ENCODE data around the gene NFYC.

NFYC gene

DNA sequence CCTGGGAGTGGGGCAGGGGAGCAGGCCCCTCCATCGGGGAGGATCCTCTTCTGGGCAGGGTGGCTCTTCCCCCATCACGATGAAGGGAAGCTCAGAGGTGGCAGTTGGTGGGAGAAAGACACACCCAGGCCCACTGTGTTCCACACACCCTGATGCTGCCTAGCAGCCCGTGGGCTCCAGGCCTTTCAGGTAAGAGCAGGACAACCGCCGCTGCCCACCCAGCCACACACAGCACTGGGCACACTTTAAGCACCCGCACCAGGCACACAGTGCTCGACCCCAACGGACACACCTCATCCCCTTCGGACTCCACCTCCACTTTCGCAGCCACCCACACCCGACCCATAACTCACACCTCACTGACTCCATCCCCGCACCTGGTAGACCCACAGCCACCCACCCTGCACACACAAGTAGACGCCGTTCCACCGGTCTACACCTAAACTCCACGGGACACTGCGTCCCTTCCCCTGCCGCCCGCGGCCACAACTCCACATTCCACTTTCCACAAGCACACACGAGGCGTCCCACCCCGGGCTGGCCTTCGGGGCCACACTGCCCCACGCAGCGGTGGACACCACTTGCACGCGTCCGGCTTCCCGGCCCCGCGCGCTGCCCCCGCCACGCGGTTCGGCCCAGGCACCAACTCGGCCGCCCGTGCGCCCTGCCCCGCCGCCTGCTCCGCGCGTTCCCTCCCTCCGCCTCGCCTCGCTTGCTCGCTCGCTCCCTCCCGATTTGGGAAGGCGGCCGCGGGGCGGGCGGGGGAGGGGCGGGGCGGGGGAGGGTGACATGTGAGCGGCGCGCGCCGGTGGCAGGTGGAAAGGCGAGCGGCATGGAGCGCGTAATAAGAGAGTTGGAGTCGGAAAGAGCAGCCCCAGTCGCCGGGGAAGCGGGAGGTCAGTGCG is 91.7 kb downstream of the NFYC start, which contains the start of gene KCNQ4:
Gene KCNQ4, plus strand, starts transcription at position 787 of the 905 bp plus-strand sequence. CDS start 307 bp downstream, outside the sequence.
- DNase-seq (ENCODE audit: low spot score), result peak; percentile 62

DNA sequence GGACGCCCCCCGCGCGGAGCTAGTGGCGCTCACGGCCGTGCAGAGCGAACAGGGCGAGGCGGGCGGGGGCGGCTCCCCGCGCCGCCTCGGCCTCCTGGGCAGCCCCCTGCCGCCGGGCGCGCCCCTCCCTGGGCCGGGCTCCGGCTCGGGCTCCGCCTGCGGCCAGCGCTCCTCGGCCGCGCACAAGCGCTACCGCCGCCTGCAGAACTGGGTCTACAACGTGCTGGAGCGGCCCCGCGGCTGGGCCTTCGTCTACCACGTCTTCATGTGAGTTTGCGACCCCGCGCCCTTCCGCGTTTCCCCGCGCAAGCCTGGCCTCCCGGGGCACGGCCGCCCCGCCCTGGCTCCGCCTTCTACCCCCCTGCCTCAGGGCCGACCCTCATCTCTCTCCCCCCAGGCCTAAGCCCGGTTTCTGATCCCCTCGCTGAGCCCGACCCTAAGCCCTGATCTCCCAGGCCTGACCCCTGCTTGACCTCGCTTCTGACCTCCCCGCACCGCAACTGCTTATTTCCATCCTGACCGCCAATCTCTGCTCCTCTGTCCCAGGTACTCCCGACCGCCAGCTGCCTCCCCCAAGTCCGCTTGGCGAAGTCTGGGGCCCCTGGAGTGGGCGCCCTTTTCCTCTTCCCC is 92.8 kb downstream of the NFYC start:
- no peak for DNase-seq (ENCODE audit: low spot score)

DNA sequence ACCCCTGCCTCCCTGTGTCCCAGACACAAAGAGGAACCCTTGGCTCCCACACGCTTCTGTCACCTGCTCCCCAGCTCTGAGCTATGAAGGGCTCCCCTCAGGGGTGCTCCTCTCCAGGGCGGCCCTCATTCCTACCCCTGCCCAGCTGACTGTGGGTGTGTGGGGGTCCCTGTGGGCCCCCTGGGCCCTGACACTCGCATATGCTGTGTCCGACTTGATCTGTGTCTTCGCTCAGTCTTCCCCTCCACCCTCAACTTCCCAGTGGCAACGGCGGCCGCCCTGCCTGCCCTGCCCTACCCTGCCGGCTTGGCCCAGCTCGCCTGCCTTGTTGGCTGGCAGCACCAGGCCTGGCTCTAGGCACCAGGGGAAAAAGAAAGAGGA is 93.3 kb downstream of the NFYC start:
- DNase-seq (ENCODE audit: low spot score), result no peak

DNA sequence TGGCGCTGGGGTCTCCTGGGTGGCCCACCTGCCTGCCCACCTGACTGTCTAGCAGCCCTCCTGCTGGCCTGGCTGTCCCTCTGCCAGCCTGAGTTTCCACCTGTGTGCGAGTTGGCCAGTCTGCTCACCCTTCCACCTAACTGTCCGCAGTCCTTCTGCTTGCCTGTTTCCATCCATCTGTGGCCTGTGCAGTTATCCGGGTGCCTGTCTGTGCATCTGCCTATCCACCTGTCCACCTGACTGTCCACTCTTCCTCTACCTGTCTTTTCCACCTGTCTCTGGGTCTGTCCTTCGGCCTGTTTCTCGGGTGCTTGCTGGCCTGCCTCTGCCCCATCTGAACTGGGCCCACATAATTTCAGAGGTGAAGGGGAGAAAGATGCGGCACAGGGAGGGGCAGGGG is 93.9 kb downstream of the NFYC start:
- DNase-seq (ENCODE audit: low spot score), result no peak

DNA sequence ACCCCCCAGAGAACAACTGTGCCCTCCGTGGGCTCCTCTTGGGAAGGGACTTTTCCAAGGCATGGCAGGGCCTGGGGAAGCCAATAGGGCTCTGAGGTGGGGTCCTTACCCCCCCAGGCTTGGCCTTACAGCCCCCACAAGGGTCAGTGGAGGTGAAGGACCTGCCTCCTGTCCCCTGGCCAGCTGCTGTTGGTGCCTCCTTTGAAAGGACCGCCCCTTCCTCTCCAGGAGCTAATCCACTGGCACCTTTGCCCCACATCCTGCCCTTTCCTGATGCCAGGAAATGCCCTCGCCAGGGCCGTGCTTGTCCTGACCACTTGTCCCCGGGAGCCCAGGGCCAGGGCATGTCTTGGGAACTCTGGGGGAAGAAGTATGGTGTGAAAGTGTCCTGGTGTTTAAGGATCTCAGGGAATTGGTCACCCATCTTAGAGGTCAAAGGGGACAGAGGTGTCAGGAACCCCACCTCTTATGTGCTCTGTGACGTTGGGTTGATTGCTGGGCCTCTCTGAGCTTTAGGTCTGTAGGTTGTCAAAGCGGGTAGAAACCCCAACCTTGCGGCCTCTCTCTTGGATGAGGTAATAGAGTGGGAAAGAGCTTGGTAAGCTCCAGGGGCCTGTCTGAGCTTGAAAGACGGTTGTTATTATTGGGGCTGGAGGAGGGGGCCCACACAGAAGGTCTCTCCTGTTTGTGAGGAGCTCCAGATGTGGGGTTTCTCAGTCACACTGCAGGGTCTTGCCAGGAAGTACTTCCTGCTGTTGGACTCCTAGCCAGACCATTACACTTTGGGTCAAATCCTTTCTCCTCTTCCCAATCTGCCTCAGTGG is 94.9 kb downstream of the NFYC start:
- no peak for DNase-seq (ENCODE audit: low spot score)

DNA sequence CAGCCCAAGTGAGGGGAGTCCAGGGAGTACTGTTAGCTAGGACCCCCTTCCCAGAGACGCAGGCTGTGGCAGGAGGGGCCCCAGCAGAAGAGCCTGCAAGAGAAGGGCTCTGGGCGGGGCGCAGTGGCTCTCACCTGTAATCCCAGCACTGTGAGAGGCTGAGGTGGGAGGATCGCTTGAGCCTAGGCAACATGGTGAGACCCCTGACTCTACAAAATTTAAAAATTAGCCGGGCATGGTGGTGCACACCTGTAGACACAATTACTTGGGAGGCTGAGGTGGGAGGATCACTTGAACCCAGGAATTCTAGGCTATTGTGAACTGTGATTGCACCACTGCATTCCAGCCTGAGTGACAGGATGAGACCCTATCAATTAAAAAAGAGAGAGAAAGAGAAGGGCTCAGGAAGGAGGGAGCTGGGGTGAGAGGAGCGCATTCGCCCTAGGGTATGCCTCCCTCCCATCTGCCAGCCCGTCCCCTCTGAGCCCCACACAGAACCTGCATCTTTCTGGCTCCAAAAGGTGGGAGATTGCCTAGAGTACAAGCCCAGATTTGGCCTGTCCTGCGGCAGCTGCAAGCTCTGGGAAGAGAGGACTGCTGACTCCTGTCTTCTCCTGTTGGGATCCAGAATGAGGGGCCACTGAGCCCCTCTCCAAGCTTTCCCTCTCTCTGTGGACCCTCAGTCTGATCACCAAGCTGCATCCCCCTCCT is 95.6 kb downstream of the NFYC start:
- no peak for DNase-seq (ENCODE audit: low spot score)

DNA sequence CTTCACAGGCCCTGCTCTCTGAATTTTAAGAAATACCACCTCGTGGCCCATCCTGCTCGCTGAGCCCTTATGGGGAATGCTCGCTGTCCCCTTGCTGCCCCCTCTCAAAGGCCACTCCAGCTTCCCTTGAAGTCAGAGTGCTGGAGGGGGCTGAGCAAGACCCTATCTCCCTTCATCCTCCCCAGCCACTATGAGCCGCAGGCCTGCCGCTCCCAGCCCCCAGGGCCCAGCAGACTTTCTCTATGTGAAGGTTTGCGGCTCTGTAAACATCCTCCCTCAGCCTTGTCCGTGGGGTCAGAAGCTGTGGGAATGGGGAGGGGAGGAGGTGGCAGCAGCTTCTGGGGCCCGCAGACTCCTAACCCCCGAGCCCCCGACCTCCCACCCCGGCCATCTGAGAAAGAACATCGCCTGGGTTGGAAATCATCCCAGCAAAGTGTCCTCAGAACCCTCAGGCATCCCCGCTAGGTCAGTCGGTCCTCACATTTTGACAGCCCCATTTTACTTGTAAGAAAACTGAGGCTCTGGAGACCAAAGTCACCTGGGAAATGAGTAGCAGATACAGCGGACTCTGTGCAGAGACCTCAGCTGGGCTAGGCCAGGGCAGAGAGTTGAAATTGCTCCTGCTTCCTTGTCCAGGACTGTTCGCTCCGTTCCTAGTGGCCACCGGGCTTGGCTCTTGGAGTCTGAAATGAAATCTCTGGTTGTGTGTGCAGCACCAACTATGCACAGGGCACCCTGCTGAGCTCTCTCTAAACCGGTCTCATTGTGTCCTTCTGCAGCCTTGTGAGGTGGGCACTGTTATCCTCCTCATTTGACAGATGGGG is 96.4 kb downstream of the NFYC start:
- no peak for DNase-seq (ENCODE audit: low spot score)

DNA sequence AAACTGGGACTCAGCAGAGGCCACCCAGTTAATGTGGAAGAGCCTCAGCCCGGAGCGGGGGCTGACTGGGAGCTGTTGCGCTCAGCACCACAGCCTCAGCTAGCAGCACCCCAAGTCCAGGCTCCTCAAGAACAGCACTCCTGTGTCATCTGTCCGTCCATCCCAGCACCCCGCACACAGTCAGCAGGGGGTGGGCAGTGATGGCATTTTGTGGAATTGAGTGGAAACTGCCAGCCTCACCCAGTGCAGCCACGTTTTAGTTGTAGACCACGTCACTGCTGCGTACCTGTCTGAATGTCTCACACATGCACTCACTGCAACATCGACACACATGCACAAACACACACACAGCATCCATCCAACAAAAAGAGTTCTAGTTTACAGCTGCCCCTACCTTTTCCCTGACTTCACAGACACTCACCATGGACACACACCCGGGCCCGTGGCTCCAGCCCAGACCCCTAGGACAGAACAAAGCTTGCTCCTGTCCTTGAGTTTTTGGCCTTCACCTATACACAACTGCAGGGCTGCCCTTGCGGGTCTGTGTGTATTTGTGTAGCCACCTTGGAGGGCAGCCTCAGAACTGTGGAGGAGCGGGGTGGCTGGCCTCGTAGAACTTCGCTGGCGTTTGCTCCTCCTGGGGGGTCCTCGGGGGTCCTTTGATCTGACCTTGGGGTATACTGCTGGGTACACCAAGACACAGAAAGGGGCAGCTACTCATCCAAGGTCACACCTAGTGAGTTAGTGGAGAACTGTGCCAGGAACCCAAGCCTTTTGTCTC is 97.2 kb downstream of the NFYC start:
- DNase-seq (ENCODE audit: low spot score), result no peak

DNA sequence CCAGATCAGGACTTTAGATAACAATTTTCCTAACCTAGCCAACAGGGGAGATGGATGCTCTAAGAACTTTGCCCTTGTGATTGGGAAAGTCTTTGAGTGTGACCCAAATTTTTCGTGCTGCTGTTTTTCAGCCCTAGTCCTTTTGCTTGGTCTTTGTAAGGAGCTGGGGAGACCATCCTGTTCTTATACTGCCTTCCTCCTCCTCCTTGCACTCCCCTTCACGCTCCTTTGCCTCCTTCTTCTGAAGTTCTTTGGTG is 97.8 kb downstream of the NFYC start:
- DNase-seq (ENCODE audit: low spot score), result no peak

DNA sequence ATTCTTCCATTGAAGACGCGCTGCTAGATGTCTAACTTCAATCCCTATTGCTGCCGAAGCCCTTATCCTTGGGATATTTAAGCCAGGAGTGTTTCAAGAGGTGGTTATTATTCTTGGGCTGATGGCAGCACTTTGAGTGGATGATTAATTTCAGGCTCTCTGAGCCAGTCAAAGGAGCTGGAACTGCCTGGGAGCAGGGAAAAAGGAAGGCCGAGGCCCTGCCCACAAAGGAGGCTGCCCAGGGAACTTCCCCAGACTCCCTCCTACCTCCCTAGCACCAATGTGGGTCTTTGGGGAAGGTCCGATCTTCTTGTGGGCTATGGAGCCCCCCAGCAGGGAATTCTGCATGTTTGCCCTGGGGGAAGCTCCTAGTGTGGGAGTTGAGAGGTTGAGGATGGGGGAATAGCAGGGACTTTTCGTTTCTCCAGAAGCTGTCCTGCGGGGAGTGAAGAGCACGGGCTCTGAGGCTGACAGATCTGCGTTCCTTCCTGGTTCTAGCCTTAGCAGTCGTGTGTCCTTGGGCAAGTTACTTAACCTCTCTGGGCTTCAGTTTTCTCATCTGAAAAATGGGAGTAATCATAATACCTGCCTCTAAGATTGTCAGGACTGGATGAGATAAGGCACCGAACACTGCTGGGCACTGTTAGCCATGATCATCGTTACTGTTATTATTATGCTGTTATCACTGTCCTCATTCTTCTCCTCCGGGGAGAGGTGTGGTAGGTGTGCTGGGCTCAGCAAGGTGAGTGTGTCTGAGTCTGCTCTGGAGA is 98.3 kb downstream of the NFYC start:
- DNase-seq (ENCODE audit: low spot score), result no peak

DNA sequence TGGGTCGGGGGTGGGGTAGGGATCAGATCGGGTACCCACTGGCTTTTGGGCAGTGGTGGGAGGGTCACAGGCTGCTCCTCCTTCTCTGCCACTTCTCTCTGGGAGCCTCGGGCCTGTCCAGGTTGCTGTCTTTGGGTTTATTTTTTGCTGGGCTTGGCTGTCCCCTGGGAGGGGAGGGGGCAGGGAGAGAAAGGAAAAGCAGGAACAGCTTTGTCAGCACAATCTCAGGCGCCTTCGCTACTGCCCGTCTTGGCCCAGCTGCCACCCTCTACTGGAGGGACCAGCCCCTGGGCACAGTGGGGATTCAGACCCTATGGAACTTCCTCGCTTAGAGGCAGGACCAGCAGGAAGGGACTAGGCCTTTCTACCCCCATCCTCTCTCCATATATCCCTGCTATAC is 100.5 kb downstream of the NFYC start:
- DNase-seq (ENCODE audit: low spot score), result no peak

DNA sequence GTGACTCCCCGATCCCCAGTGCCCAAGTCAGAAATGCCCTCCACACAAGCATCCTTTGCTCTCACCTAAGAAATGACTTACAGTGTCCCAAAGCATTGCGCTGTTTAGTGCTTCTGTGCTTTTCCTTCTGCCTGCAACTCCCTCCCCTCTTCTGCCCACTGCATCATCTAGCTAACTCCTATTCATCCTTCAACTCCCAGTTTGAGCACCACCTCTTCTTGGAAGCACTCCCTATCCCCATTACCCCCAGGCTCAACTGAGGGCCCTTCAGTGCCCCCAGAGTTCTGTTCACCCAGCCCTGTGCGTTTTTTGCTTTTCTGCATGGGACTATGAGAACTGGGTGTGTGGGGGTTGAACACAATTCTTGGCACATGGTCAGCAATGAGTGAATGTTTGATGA is 102.1 kb downstream of the NFYC start:
- DNase-seq (ENCODE audit: low spot score), result no peak

DNA sequence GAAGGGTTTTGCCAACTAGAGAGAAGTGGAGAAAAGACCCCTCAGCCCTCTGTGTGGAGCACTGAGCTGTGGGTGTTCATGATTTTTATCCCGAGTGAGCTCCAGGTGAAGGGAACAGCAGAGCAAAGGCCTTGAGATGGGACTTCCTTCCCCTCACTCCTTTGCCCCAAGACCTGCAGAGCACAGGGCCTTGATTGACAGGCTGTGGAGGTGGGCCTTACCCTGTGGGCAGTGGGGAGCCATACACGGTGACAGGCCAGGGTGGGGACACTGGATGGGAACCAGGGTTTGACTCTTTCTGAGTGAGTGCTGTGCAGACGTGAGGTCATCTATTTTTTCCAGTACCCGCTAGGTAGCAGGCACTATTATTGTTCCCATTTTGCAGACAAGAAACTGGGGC is 102.5 kb downstream of the NFYC start:
- DNase-seq (ENCODE audit: low spot score), result no peak

DNA sequence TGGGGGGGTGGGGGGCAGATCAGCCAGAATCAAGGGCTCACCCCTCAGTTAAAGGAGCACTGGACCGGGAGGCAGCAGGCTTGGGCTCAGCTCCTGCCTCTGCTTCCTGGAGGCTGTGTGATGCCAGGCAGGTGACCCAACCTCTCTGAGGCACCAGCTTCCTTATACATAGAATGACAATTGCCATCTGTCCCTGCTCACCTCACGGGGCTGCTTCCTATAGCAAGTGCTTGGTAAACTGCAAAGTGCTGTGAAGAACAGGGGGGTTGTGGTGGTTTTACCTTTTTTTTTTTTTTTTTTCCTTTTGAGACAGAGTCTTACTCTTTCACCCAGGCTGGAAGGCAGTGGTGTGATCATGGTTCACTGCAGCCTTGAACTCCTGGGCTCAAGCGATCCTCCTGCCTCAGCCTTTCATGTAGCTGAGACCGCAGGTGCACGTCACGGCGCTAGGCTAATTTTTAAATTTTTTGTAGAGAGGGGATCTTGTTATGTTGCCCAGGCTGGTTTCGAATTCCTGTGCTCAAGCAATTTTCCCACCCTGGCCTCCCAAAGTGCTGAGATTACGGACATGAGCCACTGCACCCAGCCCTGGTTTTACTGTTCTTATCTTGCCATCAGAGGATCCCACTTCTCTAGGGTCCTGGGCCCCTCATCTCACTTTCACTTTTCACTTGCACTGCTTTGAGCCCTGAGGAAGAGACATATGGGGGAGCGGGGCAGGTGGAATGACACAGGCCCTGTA is 103.6 kb downstream of the NFYC start:
- no peak for DNase-seq (ENCODE audit: low spot score)

DNA sequence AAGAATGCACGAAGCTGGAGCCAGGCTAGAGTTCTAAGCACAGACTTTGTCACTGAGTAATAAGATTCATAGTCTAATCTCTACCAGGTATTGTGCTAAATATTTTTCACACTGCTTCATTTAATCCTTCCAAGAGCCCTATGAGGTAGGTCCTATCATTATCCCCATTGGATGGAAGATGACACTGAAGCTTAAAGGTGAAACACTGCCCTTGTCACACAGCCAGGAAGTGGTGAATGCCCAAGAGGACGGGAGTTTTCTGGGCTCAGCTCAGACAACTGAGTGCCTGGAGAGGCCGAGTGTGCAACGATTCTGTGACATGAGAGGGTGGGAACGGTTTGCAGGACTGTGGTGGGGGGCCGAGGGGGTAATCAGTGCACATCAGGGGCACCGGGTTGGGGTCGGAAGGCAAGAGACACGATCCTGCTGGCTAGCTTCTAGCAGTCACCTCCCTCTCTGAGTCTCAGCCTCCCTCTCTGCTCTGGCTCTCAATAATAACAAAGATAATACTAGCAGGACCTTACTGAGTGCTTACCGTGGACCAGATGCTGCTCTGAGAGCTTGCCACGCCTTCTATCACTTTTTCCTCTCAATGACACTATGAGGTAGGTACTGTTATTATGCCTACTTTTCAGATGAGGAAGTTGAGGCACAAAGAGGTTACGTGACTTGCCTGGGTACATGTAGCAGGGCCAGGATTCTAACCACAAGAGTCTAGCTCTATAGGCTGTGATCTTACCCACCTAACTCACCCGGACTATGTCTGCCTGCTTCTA is 104.5 kb downstream of the NFYC start:
- no peak for DNase-seq (ENCODE audit: low spot score)

DNA sequence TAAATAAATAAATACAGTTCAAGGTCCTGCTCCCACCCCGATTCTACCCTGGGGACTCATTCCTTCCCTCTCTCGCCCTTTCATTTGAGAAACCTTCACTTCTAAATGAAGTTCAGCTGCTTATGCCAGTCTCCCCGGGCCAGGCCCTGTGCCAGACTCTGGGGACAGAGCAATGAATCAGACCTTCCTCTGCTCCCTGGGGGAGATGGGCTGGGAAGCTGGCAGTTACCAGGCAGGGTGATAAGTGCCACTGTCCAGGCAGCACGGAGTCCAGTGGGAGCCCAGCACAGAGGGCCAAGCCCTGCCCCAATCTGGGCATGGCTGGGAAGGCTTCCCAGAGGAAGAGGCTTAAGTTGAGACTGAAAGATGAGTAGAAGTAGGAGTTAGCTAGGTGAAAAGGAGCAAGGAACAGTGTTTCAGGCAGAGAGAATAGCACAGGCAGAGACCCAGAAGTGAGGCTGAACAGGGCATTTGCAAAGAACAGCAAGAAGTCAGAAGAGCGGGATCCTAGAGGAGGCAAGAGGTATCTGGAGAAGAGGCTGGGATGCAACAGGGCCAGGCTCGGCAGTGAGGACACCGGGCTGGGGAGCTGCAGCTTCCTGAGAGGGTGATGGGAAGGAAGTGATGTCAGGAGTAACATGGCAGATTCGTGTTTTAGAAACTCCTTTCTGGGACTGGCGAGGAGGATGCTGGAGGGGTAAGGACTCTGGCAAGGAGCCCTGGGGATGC is 105.6 kb downstream of the NFYC start:
- DNase-seq (ENCODE audit: low spot score), result no peak

DNA sequence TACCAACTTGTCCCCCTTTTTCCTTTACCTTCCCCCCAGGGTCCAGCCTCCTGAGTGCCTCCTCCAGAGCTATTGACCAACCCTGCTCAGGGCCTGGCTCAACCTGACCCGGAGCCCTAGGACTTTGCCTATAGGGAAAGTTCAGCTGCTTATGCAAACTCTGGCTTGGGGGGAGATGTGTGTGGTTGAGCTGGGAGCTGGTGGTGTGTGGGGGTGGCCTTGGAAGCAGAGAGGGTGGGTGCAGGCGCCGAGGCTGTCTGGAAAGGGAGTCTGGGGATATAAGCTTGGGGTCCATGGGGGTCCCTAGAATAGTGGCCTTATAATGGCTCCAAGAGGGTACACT is 106.1 kb downstream of the NFYC start:
- no peak for DNase-seq (ENCODE audit: low spot score)

Measured in LoVo (cell line).